GM23338 (cell line): ENCODE data around the gene DOCK2. TPM values are rescaled to one million over a fixed set of nuclear protein-coding genes. Genes with fewer than 3 reads are reported as not detected.

ENCODE experiments used
- ATAC-seq: fragments of 200-7000 bp; cut with Tn5 transposase; 3 replicates; pipeline ENCODE4 v1.9.1; 2020
- DNase-seq: peaks from one replicate; pipeline ENCODE4 v3.0.0-alpha.2; 2015; ENCODE audit warnings: low spot score
- H2AFZ ChIP-seq: fragments of 200-600 bp; sonication (generic); 2 replicates; pipeline ENCODE4 v1.8.0; 2016; ENCODE audit warnings: antibody characterized with exemption, mild to moderate bottlenecking, moderate library complexity
- H3F3A ChIP-seq: fragments of 200-600 bp; sonication (generic); replicated peaks from 2 replicates; pipeline ENCODE4 v1.8.0; 2017; ENCODE audit warnings: antibody characterized with exemption, mixed run types, low read depth
- H3K27ac ChIP-seq: fragments of 200-600 bp; sonication (generic); 2 replicates; pipeline ENCODE4 v1.6.1; 2016; ENCODE audit warnings: low read depth
- H3K27me3 ChIP-seq: fragments of 200-600 bp; sonication (generic); 2 replicates; pipeline ENCODE4 v1.8.0; 2016; ENCODE audit warnings: mild to moderate bottlenecking, mixed run types, moderate library complexity; ENCODE audit not compliant: insufficient read depth
- H3K36me3 ChIP-seq: fragments of 200-600 bp; sonication (generic); 2 replicates; pipeline ENCODE4 v1.8.0; 2016; ENCODE audit warnings: mild to moderate bottlenecking; ENCODE audit not compliant: insufficient read depth
- H3K4me1 ChIP-seq: fragments of 200-600 bp; sonication (generic); 2 replicates; pipeline ENCODE4 v1.8.0; 2016; ENCODE audit warnings: mild to moderate bottlenecking, moderate library complexity; ENCODE audit not compliant: insufficient read depth
- H3K4me2 ChIP-seq: fragments of 200-600 bp; sonication (generic); 2 replicates; pipeline ENCODE4 v1.7.1; 2017; ENCODE audit warnings: mixed run types
- H3K4me3 ChIP-seq: fragments of 200-600 bp; sonication (generic); 2 replicates; pipeline ENCODE4 v1.6.1; 2016; ENCODE audit warnings: mixed run types
- H3K79me2 ChIP-seq: fragments of 200-600 bp; sonication (generic); replicated peaks from 2 replicates; pipeline ENCODE4 v1.8.0; 2017; ENCODE audit warnings: mild to moderate bottlenecking; ENCODE audit not compliant: insufficient read depth
- H3K9me2 ChIP-seq: fragments of 200-600 bp; sonication (generic); 2 replicates; pipeline ENCODE4 v1.8.0; 2017; ENCODE audit not compliant: insufficient read depth
- H4K20me1 ChIP-seq: fragments of 200-600 bp; sonication (generic); replicated peaks from 2 replicates; pipeline ENCODE4 v1.8.0; 2017; ENCODE audit warnings: mild to moderate bottlenecking; ENCODE audit not compliant: insufficient read depth
- H3K27ac Mint-ChIP-seq: 2 replicates; pipeline ENCODE4 v1.8.0; 2020; ENCODE audit warnings: inconsistent platforms, mild to moderate bottlenecking, moderate library complexity, mixed read lengths
- H3K27me3 Mint-ChIP-seq: 3 replicates; pipeline ENCODE4 v1.8.0; 2022; ENCODE audit warnings: low read depth, mild to moderate bottlenecking, moderate library complexity, mixed read lengths, inconsistent platforms; ENCODE audit not compliant: insufficient read depth, poor library complexity
- H3K36me3 Mint-ChIP-seq: 3 replicates; pipeline ENCODE4 v1.8.0; 2021; ENCODE audit warnings: low read depth, mild to moderate bottlenecking, inconsistent platforms, moderate library complexity, mixed read lengths
- H3K4me1 Mint-ChIP-seq: 3 replicates; pipeline ENCODE4 v1.8.0; 2020; ENCODE audit warnings: mild to moderate bottlenecking, inconsistent platforms, mixed read lengths
- H3K4me3 Mint-ChIP-seq: 3 replicates; pipeline ENCODE4 v1.8.0; 2021; ENCODE audit warnings: moderate library complexity, mild to moderate bottlenecking, inconsistent platforms, mixed read lengths
- H3K9me3 Mint-ChIP-seq: 3 replicates; pipeline ENCODE4 v1.8.0; 2020; ENCODE audit warnings: moderate library complexity, mild to moderate bottlenecking, inconsistent platforms, mixed read lengths
- CREB1 ChIP-seq: fragments of 250-450 bp; sonication (Bioruptor Pico); IDR thresholded peaks from 2 replicates; pipeline ENCODE4 v1.5.0; 2020; ENCODE audit warnings: low read depth, mild to moderate bottlenecking, moderate library complexity
- CTCF ChIP-seq, 2 experiments: fragments of 200-600 bp in 1 of 2; sonication (generic) in 1 of 2; conservative IDR thresholded peaks; 2 replicates each; pipeline versions ENCODE4 v1.5.1 to v1.6.1; 2016 to 2017; ENCODE audit warnings: antibody characterized with exemption in 2 of 2, low read depth in 2 of 2, mild to moderate bottlenecking in 2 of 2, moderate library complexity in 1 of 2
- EZH2 ChIP-seq: fragments of 200-600 bp; sonication (generic); IDR thresholded peaks from one replicate; pipeline ENCODE4 v1.8.0; 2017; ENCODE audit warnings: antibody characterized with exemption, mild to moderate bottlenecking, low read depth; ENCODE audit not compliant: unreplicated experiment
- EZH2phosphoT487 ChIP-seq: fragments of 200-600 bp; sonication (generic); IDR thresholded peaks from one replicate; pipeline ENCODE4 v1.8.1; 2018; ENCODE audit warnings: antibody characterized with exemption; ENCODE audit not compliant: unreplicated experiment
- JUNB ChIP-seq: IDR thresholded peaks from one replicate; pipeline ENCODE4 v1.6.1; 2016; ENCODE audit warnings: antibody characterized with exemption; ENCODE audit not compliant: unreplicated experiment
- NANOG ChIP-seq: IDR thresholded peaks from 2 replicates; pipeline ENCODE4 v1.6.1; 2016; ENCODE audit warnings: antibody characterized with exemption, borderline replicate concordance
- POLR2AphosphoS5 ChIP-seq: IDR thresholded peaks from 2 replicates; pipeline ENCODE4 v1.6.1; 2016; ENCODE audit warnings: antibody characterized with exemption, low read depth
- STAT1 ChIP-seq: IDR thresholded peaks from one replicate; pipeline ENCODE4 v1.6.1; 2016; ENCODE audit warnings: antibody characterized with exemption; ENCODE audit not compliant: unreplicated experiment
- ZNF114 ChIP-seq: fragments of 250-450 bp; sonication (Bioruptor Pico); IDR thresholded peaks from 2 replicates; pipeline ENCODE4 v1.5.0; 2020; ENCODE audit warnings: mild to moderate bottlenecking, moderate library complexity
- ZNF331 ChIP-seq: fragments of 250-450 bp; sonication (Bioruptor Pico); IDR thresholded peaks from 2 replicates; pipeline ENCODE4 v1.5.0; 2020; ENCODE audit warnings: low read depth, mild to moderate bottlenecking, moderate library complexity
- polyA plus RNA-seq: library from polyadenylated mRNA; unstranded; fragments of >200 nt; fragmentation: Nextera tagmentation; extraction: Ambion mirVana; gene quantifications from 2 replicates; pipeline ENCODE4 v1.2.1, GENCODE V29; 2016
- total RNA-seq: library from RNA; depleted of rRNA; stranded (reverse); fragments of >200 nt; shearing (Covaris generic); gene quantifications from 2 replicates; pipeline ENCODE4 v1.2.3, GENCODE V29; 2014
- TF ChIP-seq, protein P1 (sequence below): IDR thresholded peaks from one replicate; pipeline ENCODE4 v1.6.1; 2018; ENCODE audit warnings: antibody characterized with exemption; ENCODE audit not compliant: unreplicated experiment
- TF ChIP-seq, protein P2 (sequence below): IDR thresholded peaks from 2 replicates; pipeline ENCODE4 v1.6.1; 2016; ENCODE audit warnings: antibody characterized with exemption
- TF ChIP-seq, protein P3 (sequence below): fragments of 250-450 bp; sonication (Bioruptor Pico); IDR thresholded peaks from 2 replicates; pipeline ENCODE4 v1.5.0; 2020; ENCODE audit warnings: mild to moderate bottlenecking, moderate library complexity

DOCK2 gene
- total and polyA plus RNA-seq, 2 experiments from 2014 or later = 3.7 to 9.4 TPM

GRCh38 chr5:169703813-169704212, 66.7 kb downstream of the DOCK2 start:
- Histone ChIP-seq H3K9me2 (no peaks in the 10 kb centered on the region), H4K20me1 (no peaks in the 10 kb centered on the region), H3K4me2 (no peak overlapping the region), H3K27ac (no peak overlapping the region), H3K36me3 (no peaks in the 10 kb centered on the region), H3F3A (no peaks in the 10 kb centered on the region), H3K27me3 (no peaks in the 10 kb centered on the region), H3K4me3 (no peak overlapping the region), H2AFZ (no peak overlapping the region), H3K79me2 (no peaks in the 10 kb centered on the region), H3K4me1 (no peaks in the 10 kb centered on the region)
- Mint-ChIP-seq H3K9me3 (no peaks in the 10 kb centered on the region), H3K27me3 (peaks cover 2% of the 10 kb centered on the region), H3K4me3 (no peak overlapping the region), H3K27ac (no peak overlapping the region), H3K36me3 (no peaks in the 10 kb centered on the region), H3K4me1 (peaks cover 6% of the 10 kb centered on the region)
- TF ChIP-seq JUNB = no peak
- no peak for TF ChIP-seq POLR2AphosphoS5
- TF ChIP-seq ZNF331 = no peak
- TF ChIP-seq NANOG = no peak
- TF ChIP-seq, protein P1, sequence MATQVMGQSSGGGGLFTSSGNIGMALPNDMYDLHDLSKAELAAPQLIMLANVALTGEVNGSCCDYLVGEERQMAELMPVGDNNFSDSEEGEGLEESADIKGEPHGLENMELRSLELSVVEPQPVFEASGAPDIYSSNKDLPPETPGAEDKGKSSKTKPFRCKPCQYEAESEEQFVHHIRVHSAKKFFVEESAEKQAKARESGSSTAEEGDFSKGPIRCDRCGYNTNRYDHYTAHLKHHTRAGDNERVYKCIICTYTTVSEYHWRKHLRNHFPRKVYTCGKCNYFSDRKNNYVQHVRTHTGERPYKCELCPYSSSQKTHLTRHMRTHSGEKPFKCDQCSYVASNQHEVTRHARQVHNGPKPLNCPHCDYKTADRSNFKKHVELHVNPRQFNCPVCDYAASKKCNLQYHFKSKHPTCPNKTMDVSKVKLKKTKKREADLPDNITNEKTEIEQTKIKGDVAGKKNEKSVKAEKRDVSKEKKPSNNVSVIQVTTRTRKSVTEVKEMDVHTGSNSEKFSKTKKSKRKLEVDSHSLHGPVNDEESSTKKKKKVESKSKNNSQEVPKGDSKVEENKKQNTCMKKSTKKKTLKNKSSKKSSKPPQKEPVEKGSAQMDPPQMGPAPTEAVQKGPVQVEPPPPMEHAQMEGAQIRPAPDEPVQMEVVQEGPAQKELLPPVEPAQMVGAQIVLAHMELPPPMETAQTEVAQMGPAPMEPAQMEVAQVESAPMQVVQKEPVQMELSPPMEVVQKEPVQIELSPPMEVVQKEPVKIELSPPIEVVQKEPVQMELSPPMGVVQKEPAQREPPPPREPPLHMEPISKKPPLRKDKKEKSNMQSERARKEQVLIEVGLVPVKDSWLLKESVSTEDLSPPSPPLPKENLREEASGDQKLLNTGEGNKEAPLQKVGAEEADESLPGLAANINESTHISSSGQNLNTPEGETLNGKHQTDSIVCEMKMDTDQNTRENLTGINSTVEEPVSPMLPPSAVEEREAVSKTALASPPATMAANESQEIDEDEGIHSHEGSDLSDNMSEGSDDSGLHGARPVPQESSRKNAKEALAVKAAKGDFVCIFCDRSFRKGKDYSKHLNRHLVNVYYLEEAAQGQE = no peak
- TF ChIP-seq ZNF114 (CRISPR knock-in tag) = no peak
- no peak for TF ChIP-seq CREB1 (CRISPR knock-in tag)
- TF ChIP-seq STAT1 = no peak
- no peak for TF ChIP-seq EZH2phosphoT487
- TF ChIP-seq, protein P2, sequence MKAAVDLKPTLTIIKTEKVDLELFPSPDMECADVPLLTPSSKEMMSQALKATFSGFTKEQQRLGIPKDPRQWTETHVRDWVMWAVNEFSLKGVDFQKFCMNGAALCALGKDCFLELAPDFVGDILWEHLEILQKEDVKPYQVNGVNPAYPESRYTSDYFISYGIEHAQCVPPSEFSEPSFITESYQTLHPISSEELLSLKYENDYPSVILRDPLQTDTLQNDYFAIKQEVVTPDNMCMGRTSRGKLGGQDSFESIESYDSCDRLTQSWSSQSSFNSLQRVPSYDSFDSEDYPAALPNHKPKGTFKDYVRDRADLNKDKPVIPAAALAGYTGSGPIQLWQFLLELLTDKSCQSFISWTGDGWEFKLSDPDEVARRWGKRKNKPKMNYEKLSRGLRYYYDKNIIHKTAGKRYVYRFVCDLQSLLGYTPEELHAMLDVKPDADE = no peak
- no peak for TF ChIP-seq EZH2
- TF ChIP-seq, protein P3, sequence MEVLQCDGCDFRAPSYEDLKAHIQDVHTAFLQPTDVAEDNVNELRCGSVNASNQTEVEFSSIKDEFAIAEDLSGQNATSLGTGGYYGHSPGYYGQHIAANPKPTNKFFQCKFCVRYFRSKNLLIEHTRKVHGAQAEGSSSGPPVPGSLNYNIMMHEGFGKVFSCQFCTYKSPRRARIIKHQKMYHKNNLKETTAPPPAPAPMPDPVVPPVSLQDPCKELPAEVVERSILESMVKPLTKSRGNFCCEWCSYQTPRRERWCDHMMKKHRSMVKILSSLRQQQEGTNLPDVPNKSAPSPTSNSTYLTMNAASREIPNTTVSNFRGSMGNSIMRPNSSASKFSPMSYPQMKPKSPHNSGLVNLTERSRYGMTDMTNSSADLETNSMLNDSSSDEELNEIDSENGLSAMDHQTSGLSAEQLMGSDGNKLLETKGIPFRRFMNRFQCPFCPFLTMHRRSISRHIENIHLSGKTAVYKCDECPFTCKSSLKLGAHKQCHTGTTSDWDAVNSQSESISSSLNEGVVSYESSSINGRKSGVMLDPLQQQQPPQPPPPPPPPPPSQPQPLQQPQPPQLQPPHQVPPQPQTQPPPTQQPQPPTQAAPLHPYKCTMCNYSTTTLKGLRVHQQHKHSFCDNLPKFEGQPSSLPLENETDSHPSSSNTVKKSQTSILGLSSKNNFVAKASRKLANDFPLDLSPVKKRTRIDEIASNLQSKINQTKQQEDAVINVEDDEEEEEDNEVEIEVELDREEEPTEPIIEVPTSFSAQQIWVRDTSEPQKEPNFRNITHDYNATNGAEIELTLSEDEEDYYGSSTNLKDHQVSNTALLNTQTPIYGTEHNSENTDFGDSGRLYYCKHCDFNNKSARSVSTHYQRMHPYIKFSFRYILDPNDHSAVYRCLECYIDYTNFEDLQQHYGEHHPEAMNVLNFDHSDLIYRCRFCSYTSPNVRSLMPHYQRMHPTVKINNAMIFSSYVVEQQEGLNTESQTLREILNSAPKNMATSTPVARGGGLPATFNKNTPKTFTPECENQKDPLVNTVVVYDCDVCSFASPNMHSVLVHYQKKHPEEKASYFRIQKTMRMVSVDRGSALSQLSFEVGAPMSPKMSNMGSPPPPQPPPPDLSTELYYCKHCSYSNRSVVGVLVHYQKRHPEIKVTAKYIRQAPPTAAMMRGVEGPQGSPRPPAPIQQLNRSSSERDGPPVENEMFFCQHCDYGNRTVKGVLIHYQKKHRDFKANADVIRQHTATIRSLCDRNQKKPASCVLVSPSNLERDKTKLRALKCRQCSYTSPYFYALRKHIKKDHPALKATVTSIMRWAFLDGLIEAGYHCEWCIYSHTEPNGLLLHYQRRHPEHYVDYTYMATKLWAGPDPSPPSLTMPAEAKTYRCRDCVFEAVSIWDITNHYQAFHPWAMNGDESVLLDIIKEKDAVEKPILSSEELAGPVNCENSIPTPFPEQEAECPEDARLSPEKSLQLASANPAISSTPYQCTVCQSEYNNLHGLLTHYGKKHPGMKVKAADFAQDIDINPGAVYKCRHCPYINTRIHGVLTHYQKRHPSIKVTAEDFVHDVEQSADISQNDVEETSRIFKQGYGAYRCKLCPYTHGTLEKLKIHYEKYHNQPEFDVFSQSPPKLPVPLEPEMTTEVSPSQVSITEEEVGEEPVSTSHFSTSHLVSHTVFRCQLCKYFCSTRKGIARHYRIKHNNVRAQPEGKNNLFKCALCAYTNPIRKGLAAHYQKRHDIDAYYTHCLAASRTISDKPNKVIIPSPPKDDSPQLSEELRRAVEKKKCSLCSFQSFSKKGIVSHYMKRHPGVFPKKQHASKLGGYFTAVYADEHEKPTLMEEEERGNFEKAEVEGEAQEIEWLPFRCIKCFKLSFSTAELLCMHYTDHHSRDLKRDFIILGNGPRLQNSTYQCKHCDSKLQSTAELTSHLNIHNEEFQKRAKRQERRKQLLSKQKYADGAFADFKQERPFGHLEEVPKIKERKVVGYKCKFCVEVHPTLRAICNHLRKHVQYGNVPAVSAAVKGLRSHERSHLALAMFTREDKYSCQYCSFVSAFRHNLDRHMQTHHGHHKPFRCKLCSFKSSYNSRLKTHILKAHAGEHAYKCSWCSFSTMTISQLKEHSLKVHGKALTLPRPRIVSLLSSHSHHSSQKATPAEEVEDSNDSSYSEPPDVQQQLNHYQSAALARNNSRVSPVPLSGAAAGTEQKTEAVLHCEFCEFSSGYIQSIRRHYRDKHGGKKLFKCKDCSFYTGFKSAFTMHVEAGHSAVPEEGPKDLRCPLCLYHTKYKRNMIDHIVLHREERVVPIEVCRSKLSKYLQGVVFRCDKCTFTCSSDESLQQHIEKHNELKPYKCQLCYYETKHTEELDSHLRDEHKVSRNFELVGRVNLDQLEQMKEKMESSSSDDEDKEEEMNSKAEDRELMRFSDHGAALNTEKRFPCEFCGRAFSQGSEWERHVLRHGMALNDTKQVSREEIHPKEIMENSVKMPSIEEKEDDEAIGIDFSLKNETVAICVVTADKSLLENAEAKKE (CRISPR knock-in tag) = no peak
- TF ChIP-seq CTCF (conservative IDR thresholded peaks at IDR 0.05; ENCODE audit: low read depth in 2 of 2) = no peak
- ATAC-seq (no peak), DNase-seq (no peak)
